Chondrocyte (in vitro differentiated cells): Measurements from ENCODE around the gene ZNF26. TPM values are rescaled to one million over a fixed set of nuclear protein-coding genes. Genes with fewer than 3 reads are reported as not detected.

Experiments used
- DNase-seq: peaks from one replicate; pipeline ENCODE4 v3.0.0; 2021; ENCODE audit warnings: mixed read lengths, low spot score
- H3K27ac Mint-ChIP-seq: one replicate; pipeline ENCODE4 v1.8.0; 2021; ENCODE audit warnings: mild to moderate bottlenecking, moderate library complexity, mixed read lengths; ENCODE audit not compliant: unreplicated experiment
- H3K27me3 Mint-ChIP-seq: 2 replicates; pipeline ENCODE4 v1.8.0; 2021; ENCODE audit warnings: low read depth, mixed read lengths
- H3K36me3 Mint-ChIP-seq: 2 replicates; pipeline ENCODE4 v1.8.0; 2021; ENCODE audit warnings: low read depth, mixed read lengths
- H3K4me1 Mint-ChIP-seq: 2 replicates; pipeline ENCODE4 v1.8.0; 2021; ENCODE audit warnings: low read depth, mild to moderate bottlenecking, mixed read lengths
- H3K4me3 Mint-ChIP-seq: one replicate; pipeline ENCODE4 v1.8.0; 2021; ENCODE audit warnings: mild to moderate bottlenecking, moderate library complexity, mixed read lengths; ENCODE audit not compliant: unreplicated experiment
- H3K9me3 Mint-ChIP-seq: 2 replicates; pipeline ENCODE4 v1.8.0; 2021; ENCODE audit warnings: low read depth, mixed read lengths
- CTCF ChIP-seq: fragments of 200-600 bp; sonication (generic); IDR thresholded peaks from 2 replicates; pipeline ENCODE4 v1.5.0; 2021; ENCODE audit warnings: antibody characterized with exemption, mild to moderate bottlenecking, moderate library complexity
- total RNA-seq: library from RNA; stranded (reverse); gene quantifications from 3 replicates; pipeline ENCODE4 v1.2.1, GENCODE V29; 2021

ZNF26 gene
- total RNA-seq, 1 donor from 2014 or later = 8.0 TPM

DNA sequence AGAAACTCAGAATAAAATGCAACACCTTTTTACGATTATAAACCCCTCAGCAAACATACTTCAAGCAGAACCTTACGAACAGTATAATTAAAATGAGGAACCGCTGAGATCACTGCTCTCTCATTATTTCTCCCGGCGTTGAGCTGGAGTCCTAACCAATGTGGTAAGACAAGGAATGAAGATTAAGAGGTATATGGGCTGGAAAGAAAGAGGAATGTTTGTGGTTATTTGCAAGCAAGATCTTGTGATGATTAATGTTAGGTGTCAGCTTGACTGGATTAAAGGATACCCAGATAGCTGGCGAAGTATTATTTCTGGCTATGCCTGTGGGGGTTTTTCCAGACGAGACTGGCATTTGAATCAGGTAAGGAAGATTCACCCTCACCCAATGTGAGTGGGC is 40.8 kb downstream of the ZNF26 start:
- no peak for TF ChIP-seq CTCF
- Mint-ChIP-seq H3K36me3 (peaks cover 14% of the 10 kb centered on the region), H3K4me1 (no peaks in the 10 kb centered on the region), H3K27me3 (no peaks in the 10 kb centered on the region), H3K9me3 (peaks cover 36% of the 10 kb centered on the region), H3K4me3 (no peak overlapping the region), H3K27ac (no peak overlapping the region)
- DNase-seq = no peak

DNA sequence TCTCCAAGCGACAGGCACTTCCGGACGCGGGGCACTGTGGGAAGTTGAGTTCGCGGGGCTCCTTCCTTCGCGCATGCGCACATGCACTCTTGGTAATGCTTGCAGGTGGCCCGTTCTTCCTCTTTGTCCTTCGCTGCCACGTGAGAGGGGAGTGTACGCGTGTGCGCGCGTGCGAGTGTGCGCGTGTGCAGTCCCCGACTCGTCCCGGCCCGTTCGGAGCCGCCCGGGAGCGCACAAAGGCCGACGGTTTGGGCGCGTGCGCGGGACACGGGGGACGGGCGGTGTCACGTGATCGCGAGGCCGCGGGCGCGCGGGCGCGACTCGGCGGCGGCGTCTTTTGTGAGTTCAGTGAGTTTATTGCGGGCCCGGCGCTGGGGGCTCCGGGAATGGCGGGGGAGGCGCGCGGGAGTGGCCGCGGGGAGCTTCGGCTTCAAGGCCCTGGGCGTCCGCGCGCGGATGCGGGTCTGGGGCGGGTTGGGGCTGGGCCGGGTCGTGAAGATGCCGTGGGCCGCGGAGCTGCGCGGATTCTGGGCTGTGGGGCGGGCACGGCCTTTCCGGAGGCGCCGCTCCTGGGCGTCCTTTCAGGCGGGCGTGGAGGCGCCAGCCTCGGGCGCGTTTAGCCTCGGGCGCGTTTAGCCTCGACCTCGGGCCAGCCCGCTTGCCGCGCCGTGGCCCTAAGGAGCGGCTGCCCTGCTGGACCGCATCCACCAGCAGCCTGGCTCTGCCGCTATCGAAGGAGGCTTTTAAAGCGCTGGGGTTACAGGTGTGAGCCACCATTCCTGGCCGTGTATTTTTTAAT is 51.2 kb downstream of the ZNF26 start, which contains the start of gene ZNF84:
TSS of gene ZNF84 (plus strand) at position 303 of the 799 bp plus-strand sequence. CDS start 3,959 bp downstream, outside the sequence.
- Mint-ChIP-seq H3K4me3 (peak within 1 kb of the TSS; percentile 85), H3K27me3 (peaks cover 1% of the 10 kb centered on the region), H3K27ac (peak within 1 kb of the TSS; percentile 97), H3K9me3 (peaks cover 43% of the 10 kb centered on the region), H3K36me3 (peaks cover 32% of the 10 kb centered on the region), H3K4me1 (peaks cover 12% of the 10 kb centered on the region)
- peak; percentile 99 for DNase-seq
- no peak for TF ChIP-seq CTCF

- no peak for DNase-seq
- Mint-ChIP-seq H3K27ac (peak overlapping the region; percentile 97), H3K4me1 (peaks cover 12% of the 10 kb centered on the region), H3K36me3 (peaks cover 40% of the 10 kb centered on the region), H3K27me3 (peaks cover 1% of the 10 kb centered on the region), H3K4me3 (peak overlapping the region; percentile 85), H3K9me3 (peaks cover 49% of the 10 kb centered on the region)
- TF ChIP-seq CTCF = no peak
Measured at GRCh38 chr12:133038118-133038709, 52.0 kb downstream of the ZNF26 start.

GRCh38 chr12:133046698-133047097 is 60.5 kb downstream of the ZNF26 start:
- peaks cover 91% of the 10 kb centered on the region for H3K36me3 Mint-ChIP-seq
- DNase-seq = no peak
- H3K27me3 Mint-ChIP-seq = no peaks in the 10 kb centered on the region
- H3K9me3 Mint-ChIP-seq = peaks cover 73% of the 10 kb centered on the region
- TF ChIP-seq CTCF = no peak
- H3K4me3 Mint-ChIP-seq = no peak overlapping the region
- H3K27ac Mint-ChIP-seq = no peak overlapping the region
- H3K4me1 Mint-ChIP-seq = no peaks in the 10 kb centered on the region

DNA sequence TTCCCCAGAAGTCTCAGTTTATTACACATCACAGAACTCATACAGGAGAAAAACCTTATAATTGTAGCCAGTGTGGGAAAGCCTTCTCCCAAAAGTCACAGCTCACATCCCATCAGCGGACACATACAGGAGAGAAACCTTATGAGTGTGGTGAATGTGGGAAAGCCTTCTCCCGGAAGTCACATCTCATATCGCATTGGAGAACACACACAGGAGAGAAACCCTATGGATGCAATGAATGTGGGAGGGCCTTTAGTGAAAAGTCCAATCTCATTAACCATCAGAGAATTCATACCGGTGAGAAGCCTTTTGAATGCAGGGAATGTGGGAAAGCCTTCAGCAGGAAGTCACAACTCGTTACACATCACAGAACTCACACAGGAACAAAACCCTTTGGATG is 71.3 kb downstream of the ZNF26 start:
- H3K27ac Mint-ChIP-seq = no peak overlapping the region
- peaks cover 72% of the 10 kb centered on the region for H3K36me3 Mint-ChIP-seq
- H3K9me3 Mint-ChIP-seq = peaks cover 62% of the 10 kb centered on the region
- H3K4me3 Mint-ChIP-seq = no peak overlapping the region
- DNase-seq = no peak
- no peak for TF ChIP-seq CTCF
- H3K27me3 Mint-ChIP-seq = no peaks in the 10 kb centered on the region
- no peaks in the 10 kb centered on the region for H3K4me1 Mint-ChIP-seq
